HUDEP-2 (cell line): ENCODE results near the gene MYCT1.
"Not testable (repeated sequence)": the region's sequence is repeated elsewhere in the genome, so short reads cannot be mapped to it uniquely, and the experiment has no call there.

Experiments
- DNase-seq, 76 experiments: peaks; one replicate each; lab custom pipeline; 2025; ENCODE audit not compliant: unreplicated experiment in 76 of 76; lab: John Stamatoyannopoulos, UW

Gene MYCT1, protein sequence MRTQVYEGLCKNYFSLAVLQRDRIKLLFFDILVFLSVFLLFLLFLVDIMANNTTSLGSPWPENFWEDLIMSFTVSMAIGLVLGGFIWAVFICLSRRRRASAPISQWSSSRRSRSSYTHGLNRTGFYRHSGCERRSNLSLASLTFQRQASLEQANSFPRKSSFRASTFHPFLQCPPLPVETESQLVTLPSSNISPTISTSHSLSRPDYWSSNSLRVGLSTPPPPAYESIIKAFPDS

DNA sequence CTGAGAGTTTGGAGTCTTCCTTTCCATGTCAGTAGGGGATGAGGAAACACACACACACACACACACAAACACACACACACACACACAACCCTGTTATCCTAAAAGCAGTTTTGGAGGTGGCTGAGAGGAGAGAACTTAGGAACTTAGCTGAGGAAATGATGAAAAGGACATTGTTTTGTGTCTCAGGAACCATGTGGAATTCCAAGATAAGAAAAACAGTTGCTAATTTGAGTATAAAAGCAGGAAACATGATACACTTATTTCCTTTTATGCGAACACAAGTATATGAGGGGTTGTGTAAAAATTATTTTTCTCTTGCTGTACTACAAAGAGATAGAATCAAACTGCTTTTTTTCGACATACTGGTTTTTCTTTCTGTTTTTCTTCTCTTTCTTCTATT is at the start of gene MYCT1:
Gene MYCT1 (plus strand): TSS at position 264 of the 400 bp plus-strand sequence. CDS start 6 bp downstream, at position 270.
- no peak for DNase-seq

DNA sequence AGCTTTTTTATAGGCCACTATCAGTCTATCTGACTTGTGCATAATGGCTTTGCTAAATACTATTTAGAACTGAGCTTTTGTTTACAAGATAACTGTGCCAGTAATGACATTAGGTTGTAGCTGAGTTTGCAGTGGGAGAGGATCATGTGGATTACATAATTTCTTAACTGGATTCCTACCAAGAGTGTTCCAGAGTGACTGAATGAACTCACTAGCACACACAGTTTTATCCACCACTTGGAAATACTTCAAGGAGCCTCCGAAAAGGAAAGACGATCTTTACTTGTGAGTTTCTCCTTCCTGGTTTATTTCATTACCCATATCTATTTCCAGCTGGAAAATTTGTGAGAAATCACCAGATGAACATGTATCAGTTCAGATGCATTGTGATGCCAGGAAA is 49.6 kb upstream of the MYCT1 start:
- DNase-seq: no peak

DNA sequence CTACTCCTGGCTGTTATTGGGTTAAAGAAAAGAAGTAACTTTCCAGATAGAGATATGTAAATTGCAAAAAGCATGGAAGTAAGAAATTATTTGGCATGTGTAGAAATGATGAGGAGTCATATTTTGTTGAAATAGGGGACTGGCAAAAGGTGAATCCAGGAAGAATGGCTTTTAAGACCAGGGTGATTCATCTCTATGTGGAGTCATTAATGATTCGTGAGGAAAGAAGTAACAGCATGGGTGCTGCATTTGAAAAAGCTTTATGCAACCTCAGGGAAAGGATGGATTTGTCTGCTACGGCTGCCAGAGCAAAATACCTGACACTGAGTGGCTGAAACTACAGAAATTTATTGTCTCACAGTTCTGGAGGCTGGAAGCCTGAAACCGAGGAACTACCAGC is 45.7 kb upstream of the MYCT1 start:
- no peak for DNase-seq

DNA sequence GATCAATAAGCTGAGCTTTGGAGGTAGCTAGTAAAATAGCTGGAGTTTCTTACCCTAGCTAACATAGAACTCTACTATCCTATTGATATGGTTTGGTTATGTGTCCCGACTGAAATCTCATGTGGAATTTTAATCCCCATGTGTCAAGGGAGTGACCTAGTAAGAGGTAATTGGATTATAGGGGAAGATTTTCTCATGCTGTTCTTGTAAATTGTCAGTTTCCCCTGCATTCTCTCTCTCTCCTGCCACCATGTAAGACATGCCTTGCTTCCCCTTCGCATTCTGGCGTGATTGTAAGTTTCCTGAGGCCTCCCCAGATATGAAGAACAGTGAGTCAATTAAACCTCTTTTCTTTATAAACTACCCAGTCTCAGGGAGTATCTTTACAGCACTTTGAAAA is 35.9 kb upstream of the MYCT1 start:
- DNase-seq: no peak

DNA sequence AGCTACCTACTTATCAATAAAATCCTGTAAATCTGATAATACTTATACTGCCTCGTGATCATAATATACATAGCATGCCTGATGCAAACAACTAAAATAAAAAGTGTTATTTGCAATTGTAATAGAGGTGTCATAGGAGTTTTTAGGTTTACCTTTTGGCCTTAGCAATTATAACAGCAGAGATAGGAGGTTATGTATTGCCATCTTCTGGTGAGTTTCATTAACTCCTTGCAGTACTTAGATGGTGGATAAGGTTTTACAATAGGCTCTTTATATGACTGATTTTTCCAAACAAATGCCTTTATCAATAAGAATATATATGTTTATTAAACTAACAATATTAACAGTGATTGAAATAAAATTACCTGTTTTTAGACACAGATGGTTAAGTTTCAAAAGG is 27.8 kb upstream of the MYCT1 start:
- no peak for DNase-seq

DNA sequence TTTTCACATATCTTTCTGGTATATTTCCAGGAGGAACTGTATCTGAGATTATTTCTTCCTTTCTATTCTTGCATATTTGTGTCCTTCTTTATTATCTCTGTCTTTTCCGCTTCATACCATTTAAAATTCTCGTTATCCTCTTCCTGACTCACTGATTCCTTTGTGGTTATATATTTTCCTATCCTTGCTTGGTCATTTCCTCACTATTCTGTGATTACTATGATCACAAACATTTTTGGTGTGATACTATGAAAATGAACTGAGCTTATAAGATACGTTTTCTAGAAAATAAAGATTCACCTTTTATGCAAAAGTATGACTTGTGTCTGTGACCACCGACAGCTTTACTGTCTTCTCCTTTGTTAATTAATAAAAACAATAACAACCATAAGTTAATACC is 26.5 kb upstream of the MYCT1 start:
- DNase-seq: no peak

DNA sequence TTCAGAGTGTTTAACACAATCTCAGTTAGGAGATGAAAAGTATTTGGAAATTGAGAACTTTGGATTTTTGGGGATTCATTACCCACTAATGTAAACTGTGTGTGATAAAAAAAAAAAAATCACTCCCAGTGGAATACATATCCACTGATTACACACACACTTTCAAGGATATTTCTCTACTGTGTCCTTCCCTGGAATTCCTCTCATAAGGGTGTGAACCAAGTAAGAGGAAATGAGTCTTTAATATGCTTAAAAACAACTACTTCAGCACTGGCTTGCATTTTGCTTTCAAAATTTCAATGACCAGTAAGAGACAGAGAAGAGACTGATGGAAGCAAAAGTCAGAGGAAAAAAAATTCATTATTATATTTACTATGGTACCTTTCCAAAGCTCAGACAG is 24.5 kb upstream of the MYCT1 start:
- DNase-seq: no peak

DNA sequence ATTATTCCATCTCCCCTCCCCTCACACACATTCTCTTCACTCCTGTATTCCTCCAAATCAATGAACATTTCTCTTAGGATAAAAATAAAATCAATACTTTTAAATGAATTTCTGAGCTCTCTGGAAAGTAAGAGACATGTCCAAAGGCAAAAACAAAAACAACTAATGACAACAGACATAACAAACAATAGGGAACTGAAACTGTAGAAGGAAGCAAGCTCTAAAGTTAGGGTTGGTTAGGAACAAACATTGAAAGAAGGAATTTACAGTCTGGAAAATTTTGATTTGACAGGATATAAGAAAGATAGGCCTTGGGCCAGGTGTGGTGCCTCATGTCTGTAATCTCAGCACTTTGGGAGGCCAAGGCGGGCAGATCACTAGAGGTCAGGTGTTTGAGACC is 17.5 kb upstream of the MYCT1 start:
- DNase-seq: no peak

DNA sequence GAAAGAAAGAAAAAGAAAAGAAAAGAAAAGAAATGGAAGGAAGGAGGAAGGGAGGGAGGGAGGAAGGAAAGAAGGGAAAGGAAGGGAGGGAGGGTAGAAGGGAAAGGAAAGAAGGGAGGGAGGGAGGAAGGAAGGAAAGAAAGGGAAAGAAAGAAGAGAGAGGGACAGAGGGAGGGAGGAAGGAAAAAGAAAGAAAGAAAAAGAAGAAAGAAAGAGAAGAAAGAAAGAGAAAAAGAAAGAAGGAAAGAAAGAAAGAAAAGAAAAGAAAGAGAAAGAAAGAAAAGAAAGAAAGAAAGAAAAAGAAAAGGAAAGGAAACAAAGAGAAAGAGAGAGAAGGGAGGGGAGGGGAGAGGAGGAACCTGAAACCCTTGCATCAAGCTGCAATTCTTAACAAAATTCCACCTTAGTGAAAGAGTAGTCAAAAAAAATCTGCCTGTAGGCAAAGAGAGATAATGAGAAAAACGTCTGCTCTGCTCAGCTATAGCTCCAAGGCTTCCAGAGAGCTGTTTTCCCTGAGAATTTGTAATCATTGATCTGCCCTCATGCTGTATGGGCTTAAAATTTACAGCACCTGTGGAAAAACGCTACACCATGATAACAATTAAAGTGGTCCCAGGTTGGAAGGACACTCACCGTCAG is 16.7 kb upstream of the MYCT1 start:
- DNase-seq: no peak

DNA sequence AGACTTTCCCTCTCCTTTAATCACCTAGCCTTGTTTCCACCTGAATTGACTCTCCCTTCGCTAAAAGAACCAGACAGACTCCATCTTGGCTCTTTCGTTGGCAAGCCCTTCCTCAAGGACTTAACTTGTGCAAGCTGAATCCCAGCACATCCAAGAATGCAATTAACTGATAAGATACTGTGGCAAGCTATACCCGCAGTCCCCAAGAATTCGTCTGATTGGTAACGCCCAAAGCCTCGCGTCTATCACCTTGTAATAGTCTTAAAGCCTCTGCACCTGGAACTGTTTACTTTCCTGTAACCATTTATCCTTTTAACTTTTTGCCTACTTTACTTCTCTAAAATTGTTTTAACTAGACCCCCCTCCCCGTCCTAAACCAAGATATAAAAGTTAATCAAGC is 15.6 kb upstream of the MYCT1 start:
- DNase-seq: no peak

DNA sequence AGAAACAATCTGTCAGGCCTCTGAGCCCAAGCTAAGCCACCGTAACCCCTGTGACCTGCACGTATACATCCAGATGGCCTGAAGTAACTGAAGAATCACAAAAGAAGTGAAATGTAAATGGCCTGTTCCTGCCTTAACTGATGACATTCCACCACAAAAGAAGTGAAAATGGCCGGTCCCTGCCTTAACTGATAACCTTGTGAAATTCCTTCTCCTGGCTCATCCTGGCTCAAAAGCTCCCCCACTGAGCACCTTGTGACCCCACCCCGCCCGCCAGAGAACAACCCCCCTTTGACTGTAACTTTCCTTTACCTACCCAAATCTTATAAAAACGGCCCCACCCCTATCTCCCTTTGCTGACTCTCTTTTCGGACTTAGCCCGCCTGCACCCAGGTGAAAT is 14.8 kb upstream of the MYCT1 start:
- DNase-seq: not testable (repeated sequence)

DNA sequence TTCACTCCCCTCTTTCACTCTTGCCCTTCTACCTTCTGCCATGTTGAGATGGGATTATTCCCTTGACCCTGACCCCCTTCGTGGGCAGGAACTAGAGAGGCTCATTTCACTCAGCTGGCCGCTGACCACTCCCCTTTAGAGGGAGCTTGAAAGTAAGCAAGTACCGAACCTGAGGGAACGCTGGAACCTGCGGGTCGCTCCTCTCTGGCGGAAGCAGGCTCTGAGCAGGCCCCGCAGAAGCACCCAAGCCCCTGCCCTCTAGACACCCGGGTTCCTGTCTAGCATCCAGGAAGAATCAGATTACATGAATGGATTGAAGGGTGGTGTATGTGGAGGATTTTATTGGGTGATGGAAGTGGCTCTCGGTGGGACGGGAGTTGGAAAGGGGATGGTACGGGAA is 11.9 kb upstream of the MYCT1 start:
- no peak for DNase-seq

DNA sequence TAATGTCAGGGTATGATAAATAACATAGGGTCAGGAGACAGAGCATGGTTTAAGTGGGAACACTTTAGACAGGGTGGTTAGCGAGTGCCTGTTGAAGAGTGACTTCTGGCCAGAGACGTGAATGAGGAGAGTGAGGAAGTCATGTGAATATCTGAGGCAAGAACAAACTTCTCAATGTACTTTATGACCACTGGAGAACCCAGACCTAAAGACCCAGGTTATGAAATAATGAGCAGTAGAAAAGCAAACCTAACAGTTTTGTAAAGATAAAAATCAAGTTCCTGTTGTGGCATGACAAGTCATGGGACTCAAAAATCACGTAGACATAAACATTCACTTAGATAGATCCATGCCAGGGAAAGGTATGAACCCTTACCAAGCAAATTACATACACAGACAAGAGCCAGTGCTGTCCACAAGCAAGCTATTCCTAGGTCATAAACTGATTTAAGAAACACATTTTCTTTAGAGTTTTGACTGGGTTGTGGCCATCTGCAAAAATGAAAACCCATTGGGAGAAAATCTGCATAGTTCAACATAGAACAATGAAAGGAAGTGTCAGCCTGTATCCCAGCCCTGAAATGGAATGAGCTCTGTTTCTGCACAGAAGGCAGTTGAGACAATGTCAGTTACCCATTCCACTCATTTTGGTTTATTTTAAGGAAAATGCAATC is 2.2 kb upstream of the MYCT1 start:
- no peak for DNase-seq

DNA sequence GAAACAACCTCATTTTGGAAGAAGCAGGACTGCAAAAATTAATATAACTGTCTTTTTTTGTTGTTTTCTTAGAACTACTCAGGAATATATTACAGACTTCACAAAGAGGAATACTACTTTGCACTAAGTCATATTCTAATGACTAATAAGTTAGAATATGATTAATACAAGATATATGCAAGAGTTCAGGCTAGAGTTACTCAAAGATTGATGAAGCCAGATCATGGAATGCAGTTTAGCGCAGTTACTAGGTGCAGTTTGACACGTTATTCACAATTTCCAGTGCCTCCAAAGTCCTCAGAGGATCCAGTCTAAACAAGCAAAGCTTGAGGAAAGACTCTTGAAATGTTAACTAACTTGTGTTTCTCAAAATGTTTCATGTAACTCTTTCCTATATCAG is 1.2 kb upstream of the MYCT1 start:
- no peak for DNase-seq

DNA sequence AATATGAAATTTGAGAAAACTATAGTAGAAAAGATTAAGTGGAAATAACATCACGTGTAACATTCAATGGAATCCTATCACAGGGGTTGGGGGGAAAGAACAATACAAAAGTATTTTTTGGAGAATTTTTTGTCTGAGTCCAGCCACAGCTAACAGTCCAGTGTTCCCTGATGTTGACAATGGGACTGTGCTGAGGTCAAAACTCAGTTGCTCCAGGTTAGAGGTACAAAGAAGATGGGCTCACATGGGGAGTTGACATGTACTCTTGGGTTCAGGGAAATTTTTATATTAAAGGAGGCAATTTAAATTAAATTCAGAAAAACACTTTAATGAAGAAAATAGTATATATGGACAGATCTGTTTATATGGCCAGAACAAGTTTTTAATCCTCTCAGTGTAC is 995 bp downstream of the MYCT1 start:
- no peak for DNase-seq

DNA sequence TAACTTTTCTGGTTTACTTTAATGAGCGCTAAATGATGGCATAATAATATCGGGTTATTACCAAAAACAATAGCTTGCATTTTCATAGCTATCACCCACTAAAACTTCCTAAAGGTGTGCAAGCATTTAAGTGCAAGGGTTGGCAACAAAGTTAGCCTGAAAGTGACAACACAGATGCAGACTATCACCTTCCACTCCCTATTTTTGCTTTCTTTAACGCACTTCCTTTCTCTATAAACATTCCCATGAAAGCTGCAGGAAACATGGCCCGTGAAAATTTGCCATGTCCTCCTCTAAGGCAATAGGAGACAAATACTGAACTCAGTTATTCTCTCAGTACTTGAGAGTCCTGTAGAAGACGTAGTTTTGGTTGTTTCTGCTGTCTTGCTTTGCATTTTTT is 2.7 kb downstream of the MYCT1 start:
- no peak for DNase-seq

DNA sequence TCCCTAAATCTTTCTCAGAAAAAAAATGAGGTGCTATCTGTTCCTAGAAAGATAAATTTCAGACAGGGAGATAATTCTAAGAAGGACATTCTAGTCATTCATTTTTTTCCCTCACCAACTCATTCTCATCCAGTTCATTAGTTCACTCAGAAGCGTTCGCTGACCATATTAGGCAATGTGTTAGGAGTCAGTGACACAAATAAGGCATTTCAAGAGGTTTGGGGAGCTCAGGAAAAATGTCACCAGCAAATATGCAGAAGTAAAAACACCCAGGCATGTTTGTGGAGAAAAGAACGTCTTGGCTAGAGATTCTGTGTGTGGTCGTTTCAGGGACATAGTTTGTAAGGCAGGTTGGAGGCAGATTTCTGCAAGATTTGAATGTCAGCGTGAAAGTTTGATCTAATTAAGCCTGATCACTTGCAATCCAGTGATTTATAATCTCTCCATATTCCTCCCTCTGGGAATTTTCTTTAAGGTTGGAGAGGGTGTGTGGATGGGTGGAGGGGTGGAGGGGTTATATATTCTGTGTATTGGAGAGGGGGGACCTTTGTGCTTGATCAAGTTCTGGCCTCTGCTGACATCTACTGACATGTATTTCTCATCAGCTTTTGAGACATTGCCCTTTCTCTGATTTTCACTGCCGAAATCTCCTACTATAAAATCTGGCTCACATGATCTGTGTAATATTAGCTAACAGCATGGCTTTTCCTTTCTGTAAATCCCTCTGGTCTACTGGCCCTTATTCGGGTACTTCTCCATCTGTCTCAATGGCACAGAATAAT is 3.6 kb downstream of the MYCT1 start:
- no peak for DNase-seq

DNA sequence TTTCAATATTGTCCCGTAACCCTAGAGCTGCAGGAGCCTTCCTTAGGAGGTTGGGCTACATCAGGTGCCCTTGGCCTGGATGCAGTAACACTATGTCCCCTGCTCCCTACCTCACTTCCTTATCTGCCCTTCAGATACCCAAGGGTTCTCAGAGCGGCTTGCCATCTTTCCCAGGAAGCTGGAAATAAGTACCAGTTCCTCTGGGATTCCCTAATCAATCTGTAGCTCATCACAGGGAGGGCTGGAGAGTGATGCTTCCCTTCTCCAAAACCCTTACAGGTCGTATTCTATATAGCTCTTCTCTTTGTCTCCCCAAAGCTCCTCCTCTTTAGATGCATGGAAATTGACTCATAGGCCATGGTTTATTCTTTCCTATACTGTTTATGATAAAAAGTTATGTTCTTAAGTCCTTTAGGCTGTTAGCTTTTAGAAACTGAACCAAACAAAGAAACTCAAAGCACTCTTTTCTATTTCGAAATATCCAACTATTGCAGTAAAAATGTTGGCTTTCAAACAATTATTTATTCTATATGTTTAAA is 4.2 kb downstream of the MYCT1 start:
- no peak for DNase-seq

DNA sequence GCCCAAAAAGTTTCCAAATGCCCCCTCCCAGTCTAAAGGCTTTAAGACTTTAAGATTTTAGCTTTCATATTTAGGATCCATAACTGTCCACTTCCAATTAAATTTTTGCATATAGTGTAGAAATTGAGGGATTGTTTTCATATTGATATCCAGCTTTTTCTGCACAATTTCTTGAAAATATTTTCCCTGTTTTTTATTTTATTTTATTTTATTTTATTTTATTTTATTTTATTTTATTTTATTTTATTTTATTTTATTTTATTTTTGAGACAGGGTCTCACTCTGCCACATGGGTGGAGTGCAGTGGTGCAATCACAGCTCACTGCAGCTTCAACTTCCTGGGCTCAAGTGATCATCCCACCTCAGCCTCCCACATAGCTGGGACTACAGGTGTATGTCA is 6.1 kb downstream of the MYCT1 start:
- DNase-seq: not testable (repeated sequence)

DNA sequence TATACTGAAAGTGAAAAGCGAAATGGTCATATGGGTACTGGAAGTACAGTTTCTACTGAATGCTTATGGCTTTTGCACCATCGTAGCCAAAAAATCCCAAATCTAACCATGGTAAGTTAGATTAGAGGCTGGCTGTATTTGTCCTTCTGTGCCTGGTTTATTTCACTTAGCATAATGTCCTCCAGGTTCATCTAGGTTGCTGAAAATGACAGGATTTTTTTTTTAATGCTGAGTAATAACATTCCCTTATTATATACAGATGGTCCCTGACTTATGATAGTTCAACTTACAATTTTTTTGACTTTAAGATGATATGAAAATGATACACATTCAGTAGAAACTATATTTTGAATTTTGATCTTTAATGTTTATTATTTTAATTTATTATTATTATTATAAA is 7.6 kb downstream of the MYCT1 start:
- no peak for DNase-seq

DNA sequence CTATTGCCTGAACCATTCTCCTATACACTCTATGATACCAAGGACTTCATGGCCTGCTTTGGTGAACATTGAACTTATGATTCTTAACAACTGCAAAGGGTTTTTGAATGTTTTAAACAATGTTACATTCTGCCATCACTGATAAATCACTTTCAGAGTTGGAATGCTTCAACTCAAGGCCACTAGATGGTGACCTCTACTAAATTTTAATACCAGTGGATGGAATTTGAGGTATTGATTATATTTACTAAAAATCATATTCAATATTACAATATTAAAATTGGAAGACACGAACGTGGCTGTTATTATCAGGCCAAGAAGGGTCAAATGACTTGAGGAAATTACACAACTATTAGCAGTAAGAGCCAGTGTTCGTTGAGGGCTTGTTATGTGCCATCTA is 18.6 kb downstream of the MYCT1 start:
- no peak for DNase-seq
